LHCN-M2 (cell line): ENCODE results near the gene WNT3A. TPM values are rescaled to one million over a fixed set of nuclear protein-coding genes. Genes with fewer than 3 reads are reported as not detected.

ENCODE experiments used
- DNase-seq: peaks from one replicate; pipeline ENCODE4 v3.0.0-alpha.2; 2012; ENCODE audit warnings: low read depth
- total RNA-seq: library from RNA; depleted of rRNA; stranded (reverse); fragments of >200 nt; gene quantifications from 2 replicates; pipeline ENCODE4 v1.2.3, GENCODE V29; 2014

Gene WNT3A
- total RNA-seq, 1 experiment from 2014 or later, result not detected

DNA sequence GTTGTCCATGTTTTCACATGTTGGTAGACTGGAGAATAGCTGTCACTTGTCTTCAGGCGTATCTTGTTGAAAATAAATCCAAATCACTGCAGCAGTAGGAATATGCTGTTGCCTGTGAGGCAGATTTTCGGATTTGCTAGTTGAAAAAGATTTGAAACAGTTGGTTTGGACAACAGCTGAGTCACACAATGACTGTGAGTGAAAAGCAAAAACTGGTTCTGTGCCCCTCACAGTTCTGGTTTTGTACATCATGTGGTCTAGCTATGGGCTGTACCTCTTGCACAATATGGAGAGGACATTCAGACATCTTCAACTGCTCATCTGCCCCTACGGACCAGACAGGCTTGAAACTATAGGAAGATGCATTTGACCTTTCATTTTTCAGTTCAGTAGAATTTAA is 77.5 kb downstream of the WNT3A start:
- peak; percentile 93 for DNase-seq

DNA sequence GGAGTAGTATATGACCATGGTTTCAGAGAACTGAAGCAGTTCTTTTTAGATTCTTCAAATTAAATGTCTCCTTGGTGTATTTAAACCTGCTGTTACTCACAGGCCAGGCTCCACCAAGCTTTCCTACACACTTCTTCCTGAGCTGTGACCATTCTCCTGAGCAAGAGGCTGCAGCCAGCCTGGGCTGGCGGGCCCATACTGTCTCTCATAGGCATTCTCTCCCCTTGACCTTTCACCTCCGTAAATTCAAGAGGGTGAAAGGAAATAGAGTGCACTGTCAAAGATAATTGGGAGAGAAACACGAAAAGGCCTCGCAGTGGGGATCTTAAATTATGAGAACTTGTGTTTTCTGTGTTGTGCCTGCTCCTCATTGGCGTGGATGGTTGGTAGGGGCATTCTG is 78.0 kb downstream of the WNT3A start:
- DNase-seq, result no peak

DNA sequence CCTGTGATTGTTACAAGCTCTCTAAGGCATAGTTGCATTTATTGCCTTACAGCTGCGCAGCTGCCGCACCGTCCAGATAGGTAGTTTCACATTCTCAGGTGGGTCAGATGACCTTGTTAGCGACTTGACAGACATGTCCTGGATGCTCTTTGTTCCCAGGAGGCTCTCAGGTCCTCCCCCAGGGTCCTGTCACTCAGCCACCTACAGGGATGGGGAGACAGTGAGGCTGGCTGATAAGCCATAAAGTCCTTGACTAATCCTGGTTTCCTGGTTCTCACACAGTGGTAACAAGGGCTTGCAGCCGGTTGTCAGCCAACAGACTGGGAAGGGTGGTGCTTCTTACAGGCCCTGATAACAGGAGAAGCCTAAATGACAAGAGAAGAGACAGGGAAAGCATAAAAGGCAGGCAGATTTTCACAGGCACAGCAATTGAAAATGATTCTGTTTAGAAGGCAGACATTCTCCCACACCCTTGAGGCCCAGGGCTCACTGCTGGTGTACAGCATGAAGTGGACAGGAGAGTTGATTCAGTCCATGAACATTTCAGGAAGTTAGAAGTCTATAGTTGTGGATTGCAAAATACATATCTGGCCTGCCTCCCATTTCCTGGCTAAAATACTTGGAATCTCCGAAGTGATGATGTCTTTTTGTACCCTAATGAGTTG is 78.6 kb downstream of the WNT3A start:
- DNase-seq, result peak; percentile 62

DNA sequence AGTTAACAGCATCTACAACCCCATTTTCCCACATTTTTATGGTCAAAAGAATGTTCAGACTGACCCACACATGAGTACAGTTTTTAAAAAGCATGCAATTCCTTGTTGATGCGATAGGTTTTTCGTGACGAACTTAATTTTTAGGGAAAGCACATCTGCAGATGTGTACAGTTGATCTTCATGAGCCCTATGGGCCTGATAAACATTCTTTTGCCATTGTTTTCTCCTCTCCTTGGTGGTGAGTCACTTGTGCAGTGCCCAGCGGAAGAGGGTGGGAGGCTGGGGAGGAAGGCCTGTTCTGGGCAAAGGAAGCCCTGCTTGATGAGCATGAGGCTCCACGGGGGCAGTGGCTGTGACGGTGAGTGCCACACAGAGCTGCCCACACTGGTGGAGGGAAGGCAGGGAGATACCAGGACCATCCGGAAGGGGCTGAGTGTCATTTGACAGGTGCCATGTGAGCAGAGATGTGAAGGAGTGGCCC is 81.0 kb downstream of the WNT3A start:
- peak; percentile 91 for DNase-seq

DNA sequence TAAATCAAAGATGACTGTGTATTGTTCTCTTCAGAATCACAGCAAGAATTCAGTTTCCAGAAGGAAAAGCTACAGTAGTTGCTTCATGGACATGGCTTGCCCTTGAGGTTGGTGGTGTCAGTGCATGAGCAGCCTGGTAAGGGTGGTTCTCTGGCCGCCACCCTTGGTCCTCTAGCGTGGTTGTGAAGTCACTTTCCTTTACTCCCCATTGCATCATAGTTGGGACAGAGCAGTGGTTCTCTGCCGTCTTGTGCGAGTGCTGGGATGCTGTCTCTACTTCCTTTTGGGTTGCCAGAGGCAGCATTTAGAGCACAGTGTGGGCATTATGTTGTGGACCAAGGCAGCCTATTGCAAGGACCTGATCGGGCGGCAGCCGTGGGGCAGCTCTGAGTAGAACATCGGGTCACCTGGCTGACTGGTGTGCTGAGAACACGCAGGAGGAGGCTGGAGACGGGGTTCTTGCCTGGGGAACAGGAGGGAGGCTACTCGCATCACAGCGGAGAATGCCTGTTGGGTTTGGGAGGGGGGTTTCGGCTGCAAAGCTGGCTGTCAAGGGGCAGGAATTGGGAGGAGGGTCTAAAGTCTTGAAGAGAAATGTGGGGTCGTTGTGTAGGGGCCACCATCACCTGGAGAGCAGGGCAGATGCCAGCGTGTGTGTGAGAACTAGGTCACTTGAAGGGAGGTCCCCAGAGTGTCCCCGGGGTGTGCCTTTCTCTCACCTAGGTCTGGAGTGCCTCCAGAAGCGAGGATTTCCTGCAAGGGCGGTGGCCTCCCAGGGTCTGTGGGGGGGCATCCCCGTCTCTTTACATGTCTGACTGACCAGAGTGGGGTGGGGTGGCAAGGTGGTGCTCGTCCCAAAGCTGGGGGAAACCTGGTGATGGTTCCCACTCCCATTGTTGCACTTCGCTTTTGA is 82.0 kb downstream of the WNT3A start:
- DNase-seq, result no peak

DNA sequence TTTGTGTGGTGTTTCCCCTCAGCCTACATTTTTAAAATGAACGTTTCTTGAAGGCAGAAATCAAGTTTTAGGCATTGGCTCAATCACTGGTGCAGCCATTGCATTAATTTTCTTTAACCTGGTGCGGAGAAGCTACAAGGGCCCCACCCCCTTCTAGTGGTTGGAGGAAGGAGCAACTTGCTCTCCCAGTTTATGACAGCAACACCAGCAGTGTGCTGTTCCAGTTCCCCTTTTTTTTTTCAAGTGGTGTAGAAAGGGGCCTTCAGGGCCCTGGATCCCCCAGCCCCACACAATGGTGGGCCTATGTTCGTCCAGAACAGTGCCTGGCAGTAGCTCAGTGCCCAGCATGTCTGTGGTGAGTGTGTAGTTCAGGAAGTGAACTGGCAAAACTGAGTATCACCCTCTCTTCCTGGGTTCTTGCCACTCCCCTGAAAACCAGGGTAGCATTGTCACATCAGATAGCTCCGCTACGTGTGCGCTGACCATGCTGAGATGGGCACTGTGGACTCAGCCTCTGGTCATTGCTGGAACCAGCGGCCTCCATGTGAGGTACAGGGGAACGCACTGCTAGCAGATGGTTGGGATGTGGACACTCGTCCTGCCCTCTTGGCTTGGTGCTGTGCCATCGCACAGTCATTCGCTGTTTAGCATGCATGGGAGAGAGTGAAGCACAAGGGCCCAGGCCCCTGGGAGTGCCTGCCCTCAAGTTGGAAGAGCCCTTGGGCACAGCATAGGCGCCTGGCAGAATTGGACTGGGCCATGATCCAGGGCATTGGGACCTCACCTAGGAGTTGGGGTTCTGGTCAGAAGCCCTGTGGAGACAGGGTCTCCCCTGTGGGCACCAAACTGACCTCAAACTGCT is 83.0 kb downstream of the WNT3A start:
- DNase-seq, result no peak

DNA sequence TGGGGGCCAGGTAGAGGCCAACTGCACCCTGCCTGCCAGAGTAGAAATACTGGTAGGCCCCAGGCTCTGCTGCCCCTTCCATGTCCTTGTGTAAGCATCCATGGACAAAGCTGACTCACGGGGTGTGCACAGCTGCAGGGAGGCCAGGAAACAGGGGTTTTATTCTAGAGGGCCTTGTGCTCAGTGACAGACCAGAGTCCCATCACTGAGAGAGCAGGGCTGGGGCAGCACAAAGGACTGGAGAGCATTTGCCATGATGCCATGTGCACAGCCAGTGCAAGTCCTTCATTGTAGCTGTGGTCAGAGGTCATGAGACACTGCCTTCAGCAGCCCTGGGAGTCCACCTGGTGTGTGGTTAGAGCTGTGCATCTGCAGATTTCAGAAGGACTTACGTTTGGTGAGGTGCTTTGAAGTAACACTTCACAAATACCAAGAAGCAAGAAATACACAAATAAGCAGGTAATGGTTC is 83.8 kb downstream of the WNT3A start:
- DNase-seq, result peak; percentile 77

DNA sequence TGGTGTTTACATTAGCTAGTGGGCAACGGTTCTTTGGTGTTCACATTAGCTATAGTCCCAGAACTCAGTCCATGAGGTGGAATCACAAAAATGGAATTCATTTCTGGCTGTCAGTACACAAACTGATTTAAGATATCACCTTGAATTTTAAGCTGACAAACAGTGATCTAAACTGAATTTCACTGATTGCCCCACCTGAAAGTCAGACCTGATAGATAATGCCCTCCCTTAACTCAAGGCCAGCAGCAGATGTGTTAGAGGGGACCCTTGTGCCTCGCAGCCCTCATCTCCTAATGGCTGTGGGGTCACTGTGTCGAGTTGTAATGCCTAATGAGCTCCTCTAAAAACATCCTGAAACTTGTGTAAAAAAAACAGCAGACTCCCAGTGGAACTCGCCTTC is 84.3 kb downstream of the WNT3A start:
- DNase-seq, result no peak

DNA sequence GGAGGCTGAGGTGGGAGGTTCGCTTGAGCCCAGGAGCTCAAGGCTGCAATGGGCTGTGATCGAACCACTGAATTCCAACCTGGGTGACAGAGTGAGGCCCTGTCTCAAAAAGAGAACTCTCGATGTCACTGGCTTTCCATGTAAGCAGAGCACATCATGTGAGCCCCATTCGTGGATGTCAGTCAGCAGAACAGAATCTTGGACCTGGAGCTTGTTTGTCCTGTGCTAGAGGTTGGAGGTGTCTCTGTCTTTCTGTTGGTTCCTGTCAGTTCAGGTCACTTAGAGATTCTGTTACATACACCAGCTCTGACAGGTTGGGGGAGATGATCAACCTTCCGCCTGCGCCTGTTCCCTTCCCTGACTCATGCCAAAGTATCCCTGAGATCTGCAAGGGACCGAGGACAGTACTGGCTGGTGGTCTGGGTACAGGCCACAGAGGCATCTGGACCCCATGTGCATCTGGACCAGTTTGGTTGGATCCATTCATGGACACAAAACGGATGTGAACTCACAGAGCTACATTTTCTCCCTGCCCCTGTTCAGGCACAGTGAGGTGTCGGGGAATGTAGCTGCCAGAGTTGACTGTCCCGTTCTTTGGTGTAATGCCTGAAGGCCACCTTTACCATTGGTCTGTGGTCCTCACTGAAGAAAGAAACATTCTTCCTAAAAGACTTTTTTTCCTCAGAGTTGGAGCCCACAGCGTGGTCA is 85.7 kb downstream of the WNT3A start:
- DNase-seq, result no peak

DNA sequence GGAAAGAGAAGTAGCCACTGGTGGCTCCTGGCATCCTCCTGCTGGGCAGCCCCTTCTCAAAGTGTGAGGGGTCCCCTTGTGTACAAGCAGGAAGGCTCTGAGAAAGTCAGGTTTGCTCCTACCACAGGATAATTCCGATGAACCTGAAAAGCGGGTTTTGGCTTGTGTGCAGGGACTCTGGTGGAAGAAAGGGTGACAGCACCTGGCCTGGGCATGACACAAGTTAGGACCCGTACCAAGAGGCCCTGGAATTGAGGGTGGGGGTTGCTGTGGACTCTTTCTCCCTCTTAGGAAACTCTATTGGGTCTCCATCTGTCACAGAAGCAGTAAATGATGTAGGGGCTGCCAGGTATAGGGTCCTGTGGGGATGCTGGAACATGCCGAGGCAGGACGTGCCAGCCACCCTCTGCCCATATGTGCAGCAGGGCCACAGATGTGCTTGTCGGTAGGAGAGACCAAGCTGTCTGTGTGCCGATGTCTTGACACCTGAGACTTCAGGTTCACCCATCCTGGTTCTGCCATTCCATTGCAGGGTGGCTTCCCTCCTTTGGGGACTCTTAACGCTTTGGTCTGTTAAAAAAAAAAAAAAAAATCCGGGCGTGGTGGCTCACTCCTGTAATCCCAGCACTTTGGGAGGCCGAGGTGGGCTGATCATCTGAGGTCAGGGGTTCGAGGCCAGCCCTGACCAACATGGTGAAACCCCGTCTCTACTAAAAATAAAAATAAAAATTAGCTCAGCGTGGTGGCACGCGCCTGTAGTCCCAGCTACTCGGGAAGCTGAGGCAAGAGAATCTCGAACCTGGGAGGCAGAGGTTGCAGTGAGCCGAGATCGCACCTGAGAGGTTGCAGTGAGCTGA is 86.5 kb downstream of the WNT3A start:
- no peak for DNase-seq

DNA sequence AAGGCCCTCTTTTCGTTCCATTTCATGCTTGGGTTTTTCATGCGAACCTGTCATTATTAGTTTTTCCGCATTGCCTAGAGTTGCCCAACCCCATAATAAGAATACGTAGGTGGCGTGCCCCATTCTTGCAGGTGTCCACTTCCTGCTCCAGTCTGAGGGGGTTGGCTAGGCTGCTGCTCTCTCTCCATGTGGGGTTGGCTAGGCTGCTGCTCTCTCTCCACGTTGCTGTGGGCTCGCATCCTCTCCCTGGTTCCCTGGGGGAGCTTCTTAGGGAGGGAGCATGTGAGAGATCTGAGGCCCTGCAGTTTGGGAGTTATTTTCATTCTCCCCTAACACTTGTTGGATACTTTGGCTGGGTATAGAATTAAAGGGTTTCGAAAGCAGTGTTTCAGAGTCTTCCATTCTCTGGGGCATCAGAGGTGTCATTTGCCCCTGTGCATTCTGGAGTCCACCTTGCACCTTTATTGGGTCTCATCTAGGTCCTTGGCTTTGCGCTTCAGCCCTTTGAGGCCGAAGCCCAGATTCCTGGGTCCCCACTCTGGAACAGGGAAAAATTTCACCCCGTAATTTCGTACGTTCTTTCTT is 87.7 kb downstream of the WNT3A start:
- DNase-seq, result no peak

DNA sequence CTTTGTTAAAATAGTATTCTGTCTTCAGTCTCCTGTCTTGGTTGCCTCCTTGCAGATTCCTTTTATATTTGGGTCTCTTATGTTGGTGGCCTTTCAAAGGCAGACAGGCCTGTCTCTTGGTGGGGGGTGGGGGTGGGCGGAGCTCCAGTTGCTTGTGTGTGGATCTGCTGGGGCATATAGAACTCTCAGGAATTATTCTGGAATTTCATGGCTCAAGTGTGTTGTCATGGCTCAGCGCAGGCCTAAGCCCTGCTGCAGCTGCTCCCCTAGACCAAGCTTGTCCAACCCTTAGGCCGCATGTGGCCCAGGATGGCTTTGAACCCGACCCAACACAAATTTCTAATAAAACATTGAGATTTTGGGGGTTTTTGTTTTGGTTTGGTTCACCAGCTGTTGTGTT is 88.4 kb downstream of the WNT3A start:
- no peak for DNase-seq

DNA sequence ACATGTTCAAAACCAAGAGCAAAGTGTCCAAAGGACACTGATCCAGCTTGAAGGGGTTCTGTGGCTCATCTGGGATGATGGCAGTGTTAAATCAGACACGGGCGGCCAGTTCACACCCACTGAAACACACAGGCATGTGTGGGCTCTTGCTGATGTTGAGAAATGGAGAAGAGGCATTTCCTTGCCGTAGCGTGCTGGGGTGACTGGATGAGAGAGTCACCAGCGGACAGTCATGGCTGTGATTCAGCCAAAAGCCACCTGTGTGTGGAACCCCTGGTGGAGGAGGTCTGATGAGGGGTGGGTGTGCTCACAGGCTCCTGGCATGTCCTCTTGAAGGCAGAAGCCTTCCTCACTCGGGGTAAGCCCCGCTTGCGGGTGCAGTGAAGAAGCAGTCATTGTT is 89.1 kb downstream of the WNT3A start:
- DNase-seq, result no peak

DNA sequence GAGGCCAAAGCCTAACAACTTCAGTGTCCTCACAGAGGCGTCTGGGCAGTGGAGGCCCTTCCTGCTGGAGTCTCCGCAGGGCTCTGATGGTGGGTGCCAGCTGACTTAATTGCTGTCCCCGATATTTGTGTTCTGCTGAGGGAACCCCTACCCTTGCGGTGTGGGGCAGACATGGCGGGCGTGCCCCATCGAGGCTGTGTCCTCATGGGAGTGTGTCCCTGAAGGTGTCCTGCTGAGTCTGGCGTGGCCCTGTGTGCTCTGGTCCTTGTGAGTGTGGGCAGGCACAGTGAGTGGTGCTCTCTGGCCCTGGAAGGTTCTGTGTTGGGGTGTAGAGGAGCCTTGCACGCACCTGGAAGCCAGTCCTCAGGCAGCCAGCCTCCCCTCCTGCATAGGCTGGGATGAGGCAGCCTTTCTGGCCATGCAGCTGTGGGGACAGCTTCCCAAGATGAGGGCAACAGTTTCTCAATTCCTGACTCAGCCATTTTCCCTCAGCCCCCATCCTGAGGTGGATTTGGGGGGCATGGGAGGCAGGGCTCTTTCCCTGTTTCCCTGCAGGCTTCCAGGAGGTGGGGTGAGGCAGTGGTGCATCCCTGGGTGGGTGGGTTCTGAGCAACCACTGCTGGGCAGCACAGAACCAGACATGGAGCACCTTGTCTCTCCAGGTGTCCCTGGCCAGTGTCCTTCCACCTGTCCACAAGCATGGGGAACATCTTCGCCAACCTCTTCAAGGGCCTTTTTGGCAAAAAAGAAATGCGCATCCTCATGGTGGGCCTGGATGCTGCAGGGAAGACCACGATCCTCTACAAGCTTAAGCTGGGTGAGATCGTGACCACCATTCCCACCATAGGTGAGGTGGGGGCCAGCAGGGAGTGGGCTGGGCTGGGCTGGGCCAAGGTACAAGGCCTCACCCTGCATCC is 89.9 kb downstream of the WNT3A start:
- DNase-seq, result no peak

DNA sequence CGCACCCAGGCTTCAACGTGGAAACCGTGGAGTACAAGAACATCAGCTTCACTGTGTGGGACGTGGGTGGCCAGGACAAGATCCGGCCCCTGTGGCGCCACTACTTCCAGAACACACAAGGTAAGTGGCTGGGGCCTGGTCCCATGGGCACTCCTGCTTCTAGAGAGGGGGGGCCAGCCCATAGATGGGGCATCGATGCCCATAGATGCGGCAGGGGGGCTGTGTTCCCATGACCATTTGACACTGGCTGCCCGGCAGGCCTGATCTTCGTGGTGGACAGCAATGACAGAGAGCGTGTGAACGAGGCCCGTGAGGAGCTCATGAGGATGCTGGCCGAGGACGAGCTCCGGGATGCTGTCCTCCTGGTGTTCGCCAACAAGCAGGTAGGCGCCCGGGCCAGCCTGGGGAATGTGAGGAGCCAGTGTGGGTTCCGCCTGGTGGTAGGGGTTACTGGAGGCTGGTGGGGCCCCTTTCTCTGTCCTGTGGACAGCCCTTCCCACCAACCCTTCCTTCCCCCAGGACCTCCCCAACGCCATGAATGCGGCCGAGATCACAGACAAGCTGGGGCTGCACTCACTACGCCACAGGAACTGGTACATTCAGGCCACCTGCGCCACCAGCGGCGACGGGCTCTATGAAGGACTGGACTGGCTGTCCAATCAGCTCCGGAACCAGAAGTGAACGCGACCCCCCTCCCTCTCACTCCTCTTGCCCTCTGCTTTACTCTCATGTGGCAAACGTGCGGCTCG is 90.7 kb downstream of the WNT3A start:
- no peak for DNase-seq

DNA sequence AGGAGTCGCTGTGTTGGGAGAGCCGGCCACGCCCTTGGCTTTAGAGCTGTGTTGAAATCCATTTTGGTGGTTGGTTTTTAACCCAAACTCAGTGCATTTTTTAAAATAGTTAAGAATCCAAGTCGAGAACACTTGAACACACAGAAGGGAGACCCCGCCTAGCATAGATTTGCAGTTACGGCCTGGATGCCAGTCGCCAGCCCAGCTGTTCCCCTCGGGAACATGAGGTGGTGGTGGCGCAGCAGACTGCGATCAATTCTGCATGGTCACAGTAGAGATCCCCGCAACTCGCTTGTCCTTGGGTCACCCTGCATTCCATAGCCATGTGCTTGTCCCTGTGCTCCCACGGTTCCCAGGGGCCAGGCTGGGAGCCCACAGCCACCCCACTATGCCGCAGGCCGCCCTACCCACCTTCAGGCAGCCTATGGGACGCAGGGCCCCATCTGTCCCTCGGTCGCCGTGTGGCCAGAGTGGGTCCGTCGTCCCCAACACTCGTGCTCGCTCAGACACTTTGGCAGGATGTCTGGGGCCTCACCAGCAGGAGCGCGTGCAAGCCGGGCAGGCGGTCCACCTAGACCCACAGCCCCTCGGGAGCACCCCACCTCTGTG is 91.6 kb downstream of the WNT3A start:
- DNase-seq, result no peak

DNA sequence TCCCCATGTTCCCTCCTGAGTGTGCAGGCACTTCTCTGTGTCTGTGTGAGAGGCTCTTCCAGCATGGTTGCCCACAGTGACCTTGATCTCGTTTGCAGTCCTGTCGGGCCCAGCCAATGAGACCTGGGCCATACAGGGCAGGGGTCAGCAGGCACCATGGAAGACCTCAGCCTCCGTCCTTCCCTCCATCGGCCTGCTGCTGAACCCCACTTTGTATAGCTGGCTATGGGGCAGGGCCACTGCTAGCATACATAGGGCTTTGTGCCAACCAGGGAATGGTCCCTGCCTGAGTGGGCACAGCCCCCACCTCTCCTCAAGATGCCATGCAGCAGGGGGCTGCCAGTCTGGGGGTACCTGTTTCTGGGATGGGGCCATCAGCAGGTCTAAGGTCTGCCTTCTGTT is 92.5 kb downstream of the WNT3A start:
- DNase-seq, result no peak
